Measurements from ENCODE around the gene CCDC78.

Gene CCDC78

DNA sequence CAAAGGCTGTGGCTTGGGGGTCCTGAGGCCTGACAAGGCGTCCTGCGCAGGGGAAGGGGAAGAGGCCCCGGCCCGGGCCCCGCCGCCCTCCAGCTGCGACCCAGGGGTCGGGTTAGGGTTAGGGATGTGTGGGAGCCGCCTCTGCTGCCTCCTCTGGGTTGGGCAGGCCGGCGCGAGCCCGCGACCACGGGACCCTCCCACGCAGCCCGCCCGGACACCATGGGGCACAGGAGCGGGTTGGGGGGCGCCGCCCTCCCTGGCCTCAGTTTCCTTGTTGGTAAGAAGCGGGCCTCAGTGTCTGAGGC is 14.2 kb upstream of the CCDC78 start:
- DNase-seq, result peak in 2 of 56 donors; percentile 35 to 53

DNA sequence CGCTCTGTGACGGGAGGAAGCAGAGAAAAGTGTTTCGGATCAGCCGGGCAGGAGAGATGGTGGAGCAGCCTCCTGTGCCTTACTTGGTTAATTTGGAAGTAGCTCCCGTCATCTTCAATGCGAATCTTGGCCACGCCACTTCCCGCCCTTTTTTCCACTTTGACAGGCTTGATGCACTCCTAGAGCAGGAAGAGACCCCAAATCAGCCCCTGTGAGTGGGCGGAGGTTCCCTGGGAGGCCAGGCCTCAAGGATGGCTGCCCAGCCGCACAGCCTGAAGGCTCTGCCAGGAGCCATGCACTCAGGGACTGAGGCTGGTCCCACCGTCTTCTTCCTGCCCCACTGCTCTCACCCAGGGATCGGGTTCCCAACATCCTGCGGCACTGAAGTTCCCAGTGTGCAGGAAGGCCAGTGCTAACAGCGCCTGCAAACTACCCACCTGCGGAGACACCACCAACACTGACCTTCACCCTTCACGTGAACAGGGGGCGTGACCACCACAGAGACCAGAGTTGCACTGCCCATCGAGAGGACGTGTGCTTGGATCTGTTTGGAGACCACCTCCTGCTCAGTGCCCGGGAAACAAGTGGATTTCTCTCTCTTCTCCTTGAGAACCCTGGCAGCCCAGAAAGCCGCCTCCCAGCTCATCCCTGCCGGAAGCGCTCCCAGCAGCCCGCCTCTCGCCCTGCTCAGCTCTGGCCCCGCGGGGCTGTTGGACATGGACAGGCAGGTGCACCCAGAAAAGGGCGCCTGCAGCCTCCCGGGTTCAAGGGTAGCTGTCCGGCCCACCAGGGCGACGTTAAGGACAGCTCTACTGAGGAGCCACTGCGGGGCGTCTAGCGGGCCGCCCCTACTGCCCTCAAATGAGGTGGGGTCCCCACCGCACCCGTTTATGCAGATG is 13.6 kb upstream of the CCDC78 start:
- no peak for DNase-seq

DNA sequence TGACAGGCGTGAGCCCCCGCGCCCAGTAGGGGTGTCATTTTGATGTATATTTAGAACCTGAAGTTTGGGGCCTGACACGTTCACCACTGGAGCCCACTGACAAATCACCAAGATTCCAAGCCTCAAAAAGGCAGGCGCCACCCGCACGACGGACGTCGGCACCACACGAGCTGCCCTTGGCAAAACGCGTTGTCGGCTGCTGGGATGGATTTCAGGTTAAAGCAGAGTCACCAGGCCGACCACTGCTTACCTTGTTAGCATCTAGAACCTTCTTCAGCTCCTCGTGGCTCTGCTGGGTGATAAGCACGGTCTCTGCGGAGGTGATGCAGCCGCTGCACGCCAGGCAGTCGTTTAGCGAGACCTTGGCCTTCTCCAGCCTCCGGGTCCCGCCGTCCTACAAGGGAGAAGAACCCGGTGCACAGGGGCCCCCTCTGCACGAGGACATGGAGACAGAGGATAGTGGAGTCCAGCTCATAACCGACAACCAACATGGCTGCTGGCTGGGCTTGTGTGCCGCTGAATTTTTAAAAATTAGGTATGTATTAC is 10.8 kb upstream of the CCDC78 start:
- DNase-seq, result no peak

DNA sequence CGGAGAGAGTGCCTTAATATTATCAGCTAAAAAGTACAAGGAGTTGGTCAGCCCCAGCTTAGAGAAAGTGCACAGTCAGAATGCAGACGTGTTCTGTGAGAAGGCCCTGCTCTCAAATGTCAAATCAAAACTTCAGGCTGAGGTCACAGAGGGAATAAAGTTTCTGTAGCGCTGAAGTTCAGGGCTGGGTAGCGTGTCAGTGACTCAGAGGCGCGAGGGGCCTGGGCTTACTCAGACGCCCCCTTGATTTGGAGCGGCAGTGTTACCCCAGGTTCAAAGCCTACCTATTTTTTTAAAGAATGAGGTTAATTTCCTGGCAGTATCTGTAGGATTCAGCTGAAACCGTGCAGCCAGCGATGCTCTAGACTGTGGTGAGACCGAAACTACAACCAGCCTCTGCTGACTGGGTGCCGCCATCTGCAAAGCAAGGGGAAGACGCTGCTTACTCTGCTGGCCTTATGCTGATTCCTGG is 9.8 kb upstream of the CCDC78 start:
- peak in 2 of 56 donors; percentile 20 to 22 for DNase-seq

DNA sequence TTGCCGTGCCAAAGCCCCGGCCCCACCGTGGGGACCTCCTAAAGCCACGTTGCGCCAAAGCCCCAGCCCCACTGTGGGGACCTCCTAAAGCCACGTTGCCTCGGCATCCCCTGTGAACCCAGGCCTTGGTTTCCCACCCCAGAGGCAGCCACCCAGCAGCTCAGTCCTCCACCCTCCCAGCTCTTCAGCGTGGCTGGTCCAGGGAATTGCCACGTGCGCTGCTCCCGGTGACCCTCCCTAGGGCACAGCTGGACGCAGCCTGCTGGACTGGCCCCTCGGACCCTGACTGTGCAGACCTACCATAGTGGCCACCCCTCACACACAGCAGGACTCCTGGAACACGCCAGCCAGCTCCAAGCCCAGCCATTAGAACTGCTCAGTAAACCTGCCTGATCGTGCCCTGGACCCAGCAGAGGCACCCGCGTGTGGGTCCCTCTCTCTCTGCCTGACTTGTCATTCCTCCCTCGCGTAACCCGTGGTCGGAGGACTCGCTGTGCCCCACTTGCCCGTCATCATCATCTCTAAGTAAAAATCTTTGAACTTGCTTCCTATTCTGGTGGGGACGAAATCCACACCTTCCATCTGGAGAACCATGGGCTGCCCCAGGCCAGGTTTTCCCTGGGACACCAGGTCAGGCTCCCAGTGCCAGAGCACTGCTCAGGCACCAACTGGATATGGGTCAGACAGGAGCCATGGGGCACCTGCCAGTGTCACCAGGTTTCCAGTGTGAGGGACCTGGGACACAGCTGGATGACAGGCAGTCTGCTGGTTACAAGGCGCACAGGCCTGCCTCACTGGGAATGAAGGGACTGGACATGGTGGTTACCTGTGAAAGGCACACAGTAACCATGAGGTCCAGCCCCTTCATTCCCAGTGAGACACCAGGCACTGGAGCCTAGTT is 9.0 kb upstream of the CCDC78 start:
- no peak for DNase-seq

DNA sequence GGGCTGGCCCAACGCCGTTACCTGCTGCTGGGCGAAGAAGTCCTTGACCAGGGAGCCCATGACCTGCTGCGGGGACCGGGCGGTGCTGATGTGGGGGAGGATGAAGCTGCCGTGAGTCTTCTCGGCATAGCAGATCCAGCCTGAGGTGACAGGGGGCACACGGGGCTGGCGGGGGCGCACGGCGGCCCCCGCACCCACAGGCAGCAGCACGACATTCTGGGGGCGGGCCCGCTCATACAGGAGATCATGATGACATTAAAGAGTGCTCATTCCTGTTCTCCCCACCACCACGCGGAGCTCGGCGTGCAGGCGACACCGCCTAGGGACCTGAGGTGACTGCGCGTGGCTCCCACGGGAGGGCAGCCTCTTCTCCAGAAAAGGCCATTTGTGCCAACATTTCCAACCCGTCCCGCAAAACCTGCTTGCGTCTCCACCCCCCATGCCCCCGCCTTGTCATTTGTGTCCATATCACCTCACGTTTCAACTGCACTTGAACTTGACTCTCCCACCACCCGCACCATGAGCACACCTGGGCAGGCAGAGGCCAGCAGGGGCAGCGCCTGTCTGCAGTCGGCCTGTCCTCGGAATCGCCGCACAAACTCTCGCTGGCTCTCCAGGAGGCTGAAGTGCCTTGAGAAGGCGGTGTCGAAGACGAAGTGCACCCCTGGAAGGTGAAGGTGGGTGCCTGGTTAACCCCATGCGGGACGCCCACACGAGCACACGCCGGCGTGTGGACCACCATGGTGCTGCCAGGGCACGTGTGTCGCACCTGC is 8.2 kb upstream of the CCDC78 start:
- DNase-seq, result peak in 31 of 56 donors; percentile 16 to 87 (median 59)

DNA sequence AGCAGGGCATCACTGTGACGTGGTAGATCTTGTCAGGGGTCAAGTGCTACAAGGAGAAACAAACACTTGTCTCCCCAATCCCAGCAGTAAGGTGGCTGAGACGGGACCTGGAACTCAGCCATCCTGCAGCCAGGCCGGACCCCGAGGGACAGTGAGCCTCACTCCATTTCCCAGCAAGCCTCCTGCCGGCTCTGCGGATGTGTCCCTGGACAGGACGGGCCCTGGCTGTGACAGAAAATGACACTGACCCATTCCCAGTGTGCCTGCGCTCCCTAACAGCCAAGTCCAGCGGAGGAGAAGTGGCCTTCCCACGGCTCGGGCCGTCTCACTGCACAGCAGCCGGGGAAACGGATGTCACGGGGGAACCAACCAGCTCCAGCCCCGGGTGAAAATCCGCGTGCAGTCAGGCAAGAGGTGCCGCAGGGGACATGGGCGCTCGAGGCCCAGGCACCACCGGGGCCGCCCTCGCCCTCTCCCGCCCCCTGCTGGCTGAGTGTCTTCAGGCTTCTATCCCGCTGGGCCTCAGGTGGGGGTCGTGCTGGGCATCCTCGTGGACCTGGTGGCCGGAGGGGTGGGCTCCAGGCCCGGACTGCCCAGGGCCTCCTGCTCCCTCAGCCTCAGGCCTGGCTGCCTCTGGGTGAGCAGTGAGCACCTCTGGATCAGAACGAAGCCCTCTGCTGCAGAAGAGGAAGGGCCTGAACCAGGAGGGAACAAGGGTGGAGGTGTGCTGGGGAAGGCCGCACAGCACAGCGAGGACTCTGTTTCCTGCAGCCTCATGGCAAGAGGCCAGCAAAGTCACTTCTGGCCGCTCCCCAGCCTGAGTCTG is 7.4 kb upstream of the CCDC78 start:
- no peak for DNase-seq

DNA sequence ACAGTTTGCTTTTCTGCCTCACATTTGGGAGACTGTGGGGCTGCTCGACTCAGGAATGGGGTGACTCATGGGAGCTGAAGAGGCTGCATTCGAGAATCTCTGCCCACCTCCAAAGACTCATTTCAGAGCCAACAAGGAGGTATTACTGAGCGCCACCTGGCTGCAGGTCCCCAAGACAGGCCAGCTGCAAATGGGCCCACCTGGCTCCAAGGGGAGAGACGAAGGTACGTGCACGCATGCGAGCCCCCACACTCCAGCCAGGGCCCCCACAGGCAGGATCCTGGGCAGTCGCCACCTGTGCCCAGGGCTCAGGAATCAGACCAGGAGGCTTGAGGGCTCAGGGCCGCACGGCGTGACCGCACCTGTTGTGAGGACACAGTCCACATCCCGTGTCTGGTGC is 6.7 kb upstream of the CCDC78 start:
- peak in 20 of 56 donors; percentile 15 to 71 (median 44) for DNase-seq

DNA sequence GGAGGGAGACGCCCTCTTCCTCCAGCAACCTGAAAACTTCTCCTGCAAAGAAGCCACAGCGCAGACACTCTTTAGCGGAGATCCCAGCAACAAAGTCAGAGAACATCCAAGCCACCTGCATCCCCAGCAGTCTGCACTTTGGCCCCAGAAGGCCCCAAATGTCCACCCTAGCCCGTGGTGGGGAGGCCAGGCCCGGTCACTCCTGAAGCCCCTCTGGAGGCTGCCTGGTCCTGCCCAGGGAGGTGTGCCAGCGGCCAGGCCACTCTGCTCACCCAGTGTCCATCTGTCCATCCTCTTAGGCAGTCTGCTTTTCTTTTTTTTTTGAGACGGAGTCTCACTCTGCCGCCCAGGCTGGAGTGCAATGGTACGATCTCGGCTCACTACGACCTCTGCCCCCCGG is 6.1 kb upstream of the CCDC78 start:
- no peak for DNase-seq

DNA sequence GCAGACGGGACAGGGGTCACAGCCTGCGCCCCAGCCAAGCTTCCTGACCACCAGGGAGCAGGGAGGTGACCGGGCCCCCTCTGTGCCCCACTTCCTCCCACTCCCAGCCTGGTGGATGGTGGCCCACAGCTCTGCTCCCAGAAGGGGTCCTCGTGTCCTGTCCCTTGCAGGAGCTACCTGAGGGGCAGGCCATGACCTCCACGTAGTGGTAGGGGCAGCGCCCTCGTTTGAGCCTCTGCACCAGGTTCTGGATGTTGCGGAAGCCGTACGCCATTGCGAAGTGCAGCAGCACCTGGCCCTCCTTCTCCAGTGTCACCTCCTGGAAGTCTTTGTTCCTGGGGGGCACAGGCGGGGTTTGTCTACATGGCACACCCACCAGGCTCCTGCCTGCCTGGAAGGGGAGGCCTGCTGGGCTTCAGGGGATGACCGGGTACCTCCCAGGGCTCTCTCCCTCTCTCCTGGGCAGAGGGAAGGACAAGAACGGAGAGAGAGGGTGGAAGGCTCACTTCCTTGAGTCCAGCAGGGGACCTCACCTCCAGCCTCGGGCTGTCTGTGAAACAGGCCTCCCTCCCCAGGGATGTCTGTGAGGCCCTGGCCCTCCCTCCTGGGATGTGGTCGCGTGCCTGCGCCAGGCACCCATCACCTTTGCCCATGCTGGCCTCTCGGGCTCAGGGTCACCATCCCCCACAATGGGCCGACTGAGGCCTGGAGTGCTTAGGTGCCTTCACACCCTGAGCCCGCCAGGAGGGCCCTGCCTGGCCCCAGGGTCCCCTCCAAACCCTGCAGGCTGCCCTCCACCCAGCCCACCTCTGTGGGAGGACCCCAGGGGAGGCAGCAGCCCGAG is 4.6 kb upstream of the CCDC78 start:
- no peak for DNase-seq

DNA sequence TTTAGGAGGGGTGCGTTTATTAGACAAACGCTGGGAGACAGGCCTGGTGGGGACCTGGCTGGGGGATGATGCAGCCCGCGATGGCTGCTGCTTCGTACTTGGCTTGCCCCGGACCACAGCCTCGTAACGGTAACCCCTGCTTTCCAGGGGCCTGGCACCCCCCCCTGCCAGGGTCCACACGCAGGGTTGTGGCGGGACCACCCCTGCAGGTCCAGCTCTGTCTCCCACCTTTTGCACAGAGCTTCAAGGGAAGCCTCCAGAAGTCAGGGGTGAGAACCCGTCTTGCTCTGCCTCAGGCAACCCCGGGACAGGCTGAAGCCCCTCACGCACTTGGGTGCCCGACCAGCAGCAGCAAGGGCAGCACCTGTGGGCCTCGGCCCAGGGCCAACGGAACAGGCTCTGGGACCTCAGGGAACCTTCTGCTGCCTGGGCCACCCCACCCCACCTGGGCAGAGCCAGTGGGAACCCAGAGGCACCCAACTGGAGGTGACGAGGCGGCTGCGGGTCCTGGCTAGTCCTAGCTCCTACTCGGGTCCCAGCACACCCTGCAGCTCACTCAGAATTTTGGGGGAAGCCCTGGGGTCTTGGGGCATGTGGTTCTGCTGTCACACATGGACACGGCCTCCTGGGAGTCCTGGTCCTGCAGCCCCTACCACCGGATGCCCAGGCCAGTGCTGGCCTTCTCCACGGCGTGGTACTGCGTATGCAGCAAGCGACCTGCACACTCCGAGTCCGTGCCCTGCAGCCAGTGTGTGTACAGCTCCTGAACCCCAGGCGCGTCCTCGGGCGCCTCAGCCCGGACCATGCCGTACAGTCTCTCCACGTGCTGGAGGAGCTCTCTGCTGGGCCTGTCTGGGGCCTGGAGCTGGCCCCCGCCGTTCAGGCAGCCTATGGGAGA is 3.8 kb upstream of the CCDC78 start:
- no peak for DNase-seq

DNA sequence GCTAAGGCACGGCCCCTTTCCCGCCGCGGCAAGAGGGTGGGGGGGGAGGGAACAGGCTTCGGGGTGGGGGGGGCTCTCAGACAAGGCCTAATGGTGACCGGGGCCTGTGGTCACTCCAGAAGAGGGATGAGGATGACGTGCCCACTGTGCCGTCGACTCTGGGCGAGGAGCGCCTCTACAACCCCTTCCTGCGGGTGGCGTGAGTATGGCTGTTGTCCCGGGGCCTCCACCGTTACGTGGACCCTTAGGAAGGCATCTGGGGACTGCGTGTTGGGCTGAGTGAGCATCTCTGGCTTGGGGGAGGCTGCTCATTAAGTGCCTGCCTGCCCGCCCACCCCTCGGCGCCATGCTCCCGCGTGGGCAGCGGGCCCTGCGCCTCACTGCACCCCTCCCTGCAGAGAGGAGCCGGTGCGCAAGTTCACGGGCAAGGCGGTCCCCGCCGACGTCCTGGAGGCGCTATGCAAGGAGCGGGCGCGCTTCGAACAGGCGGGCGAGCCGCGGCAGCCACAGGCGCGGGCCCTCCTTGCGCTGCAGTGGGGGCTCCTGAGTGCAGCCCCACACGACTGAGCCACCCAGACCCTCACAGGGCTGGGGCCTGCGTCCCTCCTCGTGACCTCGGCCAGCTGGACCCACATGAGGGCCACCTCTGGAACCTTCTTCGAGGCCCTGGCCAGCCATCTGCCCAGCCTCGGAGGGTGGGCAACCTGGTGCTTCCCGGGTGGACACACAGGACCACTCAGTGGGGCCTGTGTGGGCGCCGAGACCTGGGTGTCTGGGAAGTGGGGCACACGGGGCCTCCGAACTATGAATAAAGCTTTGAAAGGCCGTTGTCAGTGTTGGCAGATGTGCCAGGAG is 2.9 kb upstream of the CCDC78 start:
- peak in 26 of 56 donors; percentile 21 to 82 (median 46) for DNase-seq

DNA sequence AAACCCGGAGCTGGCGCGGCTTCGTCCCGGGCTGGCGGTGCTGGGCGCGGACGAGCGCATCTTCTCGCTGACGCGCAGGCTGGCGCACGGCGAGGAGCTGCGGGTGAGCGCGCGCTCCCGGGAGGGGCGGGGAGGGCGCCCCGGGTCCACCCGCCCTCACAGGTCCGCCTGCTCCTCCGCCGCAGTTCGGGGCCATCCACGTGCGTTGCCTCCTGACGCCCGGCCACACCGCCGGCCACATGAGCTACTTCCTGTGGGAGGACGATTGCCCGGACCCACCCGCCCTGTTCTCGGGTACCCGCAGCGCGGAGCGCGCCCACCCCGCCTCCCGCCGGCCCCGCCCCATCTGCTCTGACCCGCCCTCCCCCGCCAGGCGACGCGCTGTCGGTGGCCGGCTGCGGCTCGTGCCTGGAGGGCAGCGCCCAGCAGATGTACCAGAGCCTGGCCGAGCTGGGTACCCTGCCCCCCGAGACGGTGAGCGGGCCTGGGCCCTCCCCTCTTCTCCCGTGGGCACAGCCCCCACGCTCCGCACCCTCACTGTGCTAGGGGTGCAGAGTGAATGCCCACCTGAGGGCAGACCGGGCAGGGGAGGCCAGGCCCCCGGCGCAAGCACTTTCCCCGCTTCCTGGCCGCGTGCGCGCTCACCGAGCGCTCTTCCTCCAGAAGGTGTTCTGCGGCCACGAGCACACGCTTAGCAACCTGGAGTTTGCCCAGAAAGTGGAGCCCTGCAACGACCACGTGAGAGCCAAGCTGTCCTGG is 2.1 kb upstream of the CCDC78 start:
- DNase-seq, result peak in 47 of 56 donors; percentile 19 to 82 (median 53)

DNA sequence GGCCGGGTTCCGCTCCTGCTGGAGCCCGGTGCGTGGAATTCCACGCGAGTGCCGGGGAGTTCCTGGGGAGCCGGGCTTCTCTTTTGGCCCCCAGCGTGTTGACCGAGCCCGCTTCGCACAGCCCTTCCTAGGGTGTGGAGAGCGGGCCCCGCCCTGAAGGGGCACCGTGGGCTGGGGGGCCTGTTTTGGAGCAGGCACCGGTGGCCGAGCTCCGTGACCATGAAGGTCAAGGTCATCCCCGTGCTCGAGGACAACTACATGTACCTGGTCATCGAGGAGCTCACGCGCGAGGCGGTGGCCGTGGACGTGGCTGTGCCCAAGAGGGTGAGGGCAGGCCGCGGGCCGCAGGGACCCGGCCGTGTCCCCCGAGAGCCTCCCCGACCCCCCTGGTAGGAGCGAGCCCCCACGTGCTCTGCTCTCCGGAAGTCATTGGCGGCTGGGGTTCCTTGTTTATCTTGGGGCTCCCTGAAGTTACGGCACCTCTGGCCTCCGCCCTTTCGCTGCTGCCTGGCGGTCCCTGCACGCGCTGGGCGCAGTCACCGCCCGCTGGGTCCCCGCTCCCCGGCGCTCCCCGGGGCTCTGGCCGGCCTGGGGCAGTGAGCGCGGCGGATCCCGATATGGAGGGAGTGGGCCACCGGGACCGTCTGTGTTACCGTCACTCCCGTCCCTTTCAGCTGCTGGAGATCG is 1.2 kb upstream of the CCDC78 start:
- peak in 1 of 56 donors; percentile 54 for DNase-seq

DNA sequence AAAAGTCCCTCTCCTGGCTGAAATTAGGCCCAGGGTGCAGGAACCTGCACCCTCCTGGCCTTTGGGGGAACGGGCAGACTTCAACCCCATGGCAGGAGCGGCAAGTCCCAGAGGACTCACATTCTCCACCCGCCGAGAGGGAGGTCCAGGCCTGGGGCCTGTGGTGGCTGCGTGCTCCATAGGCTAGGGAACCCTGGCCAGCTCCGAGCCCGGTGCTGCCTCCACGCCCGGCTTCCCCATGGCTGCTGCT is 130 bp downstream of the CCDC78 start:
- DNase-seq, result no peak

All from nucleus accumbens (tissue), 56 donors.